NCI-H2227 (cell line): Measurements from ENCODE around the gene AKAP13.
A peak's percentile ranks its signal among the peaks of the same experiment; 100 is the strongest.
"Not testable (repeated sequence)": the region's sequence is repeated elsewhere in the genome, so short reads cannot be mapped to it uniquely, and the experiment has no call there.

Source experiments
- DNase-seq: peaks from one replicate; lab custom pipeline; 2025; ENCODE audit not compliant: unreplicated experiment; lab: John Stamatoyannopoulos, UW

Gene AKAP13

DNA sequence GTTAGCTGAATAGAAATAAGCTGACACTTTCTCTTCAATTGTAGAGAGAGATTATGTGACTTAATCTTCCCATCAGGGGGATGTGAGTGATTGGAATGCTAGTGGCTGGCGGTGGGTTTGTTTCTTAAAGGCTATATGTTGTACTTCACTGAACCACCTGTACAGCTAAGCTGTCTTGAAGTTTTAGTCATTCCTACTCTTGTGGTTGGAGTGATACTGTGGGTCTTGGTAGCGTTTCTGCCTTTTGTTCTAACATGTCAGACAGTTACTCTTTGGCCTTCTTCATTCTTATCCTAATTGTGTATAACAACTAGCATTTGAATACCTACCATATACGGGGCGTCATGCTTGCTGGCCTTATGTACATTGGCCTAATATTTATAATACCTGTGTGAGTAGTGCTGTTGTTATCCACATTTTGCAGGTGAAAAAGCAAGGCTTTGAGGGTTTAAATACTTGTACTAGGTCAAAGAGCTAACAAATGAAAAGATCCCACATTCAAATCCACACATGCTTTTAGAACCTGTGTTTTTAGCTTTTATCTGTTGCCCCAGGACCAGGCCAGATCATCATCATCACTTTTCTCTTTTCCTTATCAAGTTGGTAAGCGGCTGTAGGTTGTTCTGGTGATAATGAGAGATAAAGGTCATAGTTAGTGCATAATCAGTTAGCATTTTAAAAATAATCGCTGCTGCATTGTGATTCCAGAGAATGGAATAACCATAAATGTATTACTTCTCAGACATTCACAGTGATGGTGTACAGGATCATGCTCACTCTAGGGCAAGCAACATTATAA, 50.2 kb downstream of the AKAP13 start:
- DNase-seq, result no peak

DNA sequence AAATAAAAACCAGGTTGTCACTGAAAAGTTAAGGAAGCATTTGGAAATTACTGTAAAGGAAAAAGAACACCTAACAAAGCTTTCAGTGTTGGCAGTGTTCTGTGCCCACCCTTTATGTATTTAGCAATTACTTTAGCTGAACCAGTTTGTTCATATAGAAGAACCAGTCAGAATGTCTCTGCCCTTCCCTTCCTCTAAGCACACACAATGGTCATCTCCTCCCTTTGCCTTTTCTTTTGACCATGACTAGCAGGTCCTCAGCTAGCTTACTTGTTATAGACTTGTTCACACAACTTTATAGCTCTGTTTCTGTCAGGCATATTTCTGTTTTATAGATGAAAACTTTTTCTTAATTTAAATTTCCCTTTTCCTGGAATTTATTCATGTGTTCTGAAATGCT, 59.6 kb downstream of the AKAP13 start:
- no peak for DNase-seq

DNA sequence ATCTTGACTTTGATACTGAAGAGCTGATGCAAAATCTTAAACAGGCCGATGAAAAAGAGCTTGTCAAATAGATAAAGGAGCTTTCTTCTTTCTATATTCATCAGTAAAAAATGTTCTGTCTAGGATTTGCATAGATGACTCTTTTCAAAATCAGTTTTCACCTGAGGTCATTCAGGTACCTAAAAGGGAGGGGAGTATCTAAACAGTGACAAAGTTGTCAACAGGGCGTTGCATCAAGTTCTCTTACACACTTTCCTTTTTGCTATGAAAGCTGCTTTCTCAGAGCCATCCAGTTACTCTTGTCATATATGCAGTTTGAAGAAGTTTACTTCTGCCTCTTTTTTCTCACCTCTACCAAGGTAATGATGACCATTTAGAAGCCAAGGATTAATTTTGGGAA, 60.0 kb downstream of the AKAP13 start:
- DNase-seq, result no peak

DNA sequence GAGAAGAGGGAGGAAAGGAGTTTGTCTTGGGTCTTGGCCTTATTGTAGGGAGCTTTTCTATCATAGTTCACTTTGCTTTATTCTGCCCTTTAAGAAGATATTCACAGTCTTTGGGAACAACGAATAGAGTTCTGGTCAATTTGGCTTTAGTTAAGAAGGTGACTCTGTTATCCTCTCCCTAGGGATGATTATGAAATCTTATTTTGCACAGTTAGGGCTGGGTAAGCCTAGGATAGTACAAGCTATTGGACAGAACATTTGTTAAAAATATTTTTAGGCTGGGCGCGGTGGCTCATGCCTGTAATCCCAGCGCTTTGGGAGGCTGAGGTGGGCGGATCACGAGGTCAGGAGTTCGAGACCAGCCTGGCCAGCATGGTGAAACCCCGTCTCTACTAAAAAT, 61.5 kb downstream of the AKAP13 start:
- not testable (repeated sequence) for DNase-seq

DNA sequence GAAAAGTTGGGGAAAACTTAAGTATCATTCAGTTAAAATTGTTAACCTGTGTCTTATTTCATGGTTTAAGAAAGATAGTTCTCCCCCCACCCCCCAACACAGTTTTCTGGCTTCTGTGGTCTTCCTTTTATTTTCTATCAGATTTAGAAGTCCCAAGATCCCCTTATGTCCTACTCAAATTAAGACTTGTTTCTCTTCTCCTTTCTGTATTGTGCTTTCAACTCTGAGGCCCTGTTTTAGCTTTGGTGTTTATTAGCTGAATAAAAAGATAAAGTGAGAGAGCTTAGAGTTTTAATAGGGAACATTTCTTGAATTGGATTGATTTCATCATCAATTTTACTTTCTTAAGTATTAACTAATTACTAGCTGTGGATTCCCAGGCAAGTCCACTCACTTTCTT, 62.6 kb downstream of the AKAP13 start:
- DNase-seq, result no peak

DNA sequence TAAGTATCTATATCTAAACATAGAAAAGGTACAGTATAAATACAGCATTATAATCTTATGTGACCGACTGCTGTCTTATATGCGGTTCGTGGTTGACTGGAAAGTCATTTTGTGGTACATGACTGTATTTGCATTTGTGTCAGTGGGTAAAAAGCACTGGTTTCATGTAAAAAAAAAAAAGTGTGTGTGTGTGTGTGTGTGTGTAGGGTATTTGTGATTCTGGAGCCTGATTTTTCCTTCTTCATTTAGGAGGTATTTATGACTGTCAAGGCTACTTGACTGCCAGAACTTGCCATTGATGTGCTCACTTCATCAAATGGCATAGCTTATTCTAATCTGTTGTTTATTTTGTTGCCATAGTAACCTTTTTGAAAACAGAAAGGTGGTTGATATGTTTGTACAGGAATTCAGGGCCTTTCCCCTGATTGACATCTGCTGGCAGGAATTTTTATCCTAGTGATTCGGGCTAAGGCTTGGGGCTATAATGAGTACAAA, 63.2 kb downstream of the AKAP13 start:
- DNase-seq, result peak; percentile 67

DNA sequence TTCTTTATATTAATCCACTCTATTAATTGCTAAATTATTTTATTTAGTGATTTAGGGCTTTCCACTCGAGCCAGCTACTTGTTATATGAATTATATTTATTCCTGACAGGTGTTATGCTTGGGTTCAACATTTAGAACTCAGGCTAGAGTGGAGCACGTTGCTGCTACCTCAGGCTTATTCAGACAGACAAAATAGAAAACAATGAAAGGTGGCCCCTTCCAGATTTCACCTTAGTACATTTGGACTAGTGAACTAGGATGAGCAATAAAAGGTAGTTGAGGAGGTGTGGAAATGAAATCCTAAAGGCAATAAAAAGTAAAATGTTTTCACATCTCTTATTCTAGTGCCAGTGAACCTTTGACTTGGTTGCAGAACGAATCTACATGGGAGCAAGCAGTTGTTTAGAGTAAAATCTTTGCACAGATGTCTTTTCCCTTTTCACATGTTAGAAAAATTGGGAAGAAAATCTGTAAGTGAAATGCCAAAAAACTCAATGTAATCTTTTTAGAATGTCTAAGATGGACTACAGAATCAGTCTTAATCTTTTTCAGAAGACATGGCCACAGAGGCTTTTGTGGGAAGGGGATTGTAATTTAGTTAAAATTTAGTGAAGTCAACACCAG, 63.8 kb downstream of the AKAP13 start:
- DNase-seq, result no peak

DNA sequence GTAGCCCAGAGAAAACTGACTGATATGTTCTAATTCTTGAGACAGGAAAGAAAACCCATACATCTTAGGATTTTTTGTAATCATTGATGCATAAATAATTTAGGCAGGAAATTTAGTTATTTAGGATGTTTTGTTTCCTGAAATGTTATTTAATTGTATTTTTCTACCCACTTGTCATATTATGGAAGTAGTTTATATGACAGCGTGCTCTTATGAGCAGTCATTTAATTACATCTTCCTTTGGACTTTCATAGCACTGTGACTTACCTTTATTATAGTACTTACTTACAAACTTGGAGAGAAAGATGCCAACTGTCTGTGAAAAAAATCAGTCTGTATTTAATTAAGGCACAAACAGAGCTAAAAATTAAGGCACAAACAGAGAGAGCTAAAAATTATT, 65.0 kb downstream of the AKAP13 start:
- no peak for DNase-seq

DNA sequence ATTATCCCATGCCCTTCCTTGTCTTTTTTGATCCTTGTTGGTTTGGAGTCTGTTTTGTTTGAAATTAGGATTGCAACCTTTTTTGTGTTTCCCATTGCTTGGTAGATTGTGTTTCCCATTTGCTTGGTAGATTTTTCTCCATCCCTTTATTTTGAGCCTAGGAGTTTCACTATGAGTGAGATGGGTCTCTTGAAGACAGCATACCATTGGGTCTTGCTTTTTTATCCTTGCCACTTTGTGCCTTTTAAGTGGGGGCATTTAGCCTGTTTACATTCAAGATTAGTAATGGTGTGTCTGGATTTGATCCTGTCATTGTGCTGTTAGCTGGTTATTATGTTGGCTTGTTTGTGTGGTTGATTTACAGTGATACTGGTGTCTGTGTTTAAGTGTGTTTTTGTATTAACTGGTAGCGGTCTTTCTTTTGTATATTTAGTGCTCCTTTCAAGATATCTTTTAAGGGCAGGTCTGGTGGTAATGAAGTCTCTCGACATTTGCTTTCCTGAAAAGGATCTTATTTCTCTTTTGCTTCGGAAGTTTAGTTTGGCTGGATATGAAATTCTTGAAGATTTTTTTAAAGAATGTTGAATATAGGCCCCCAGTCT, 70.8 kb downstream of the AKAP13 start:
- no peak for DNase-seq

DNA sequence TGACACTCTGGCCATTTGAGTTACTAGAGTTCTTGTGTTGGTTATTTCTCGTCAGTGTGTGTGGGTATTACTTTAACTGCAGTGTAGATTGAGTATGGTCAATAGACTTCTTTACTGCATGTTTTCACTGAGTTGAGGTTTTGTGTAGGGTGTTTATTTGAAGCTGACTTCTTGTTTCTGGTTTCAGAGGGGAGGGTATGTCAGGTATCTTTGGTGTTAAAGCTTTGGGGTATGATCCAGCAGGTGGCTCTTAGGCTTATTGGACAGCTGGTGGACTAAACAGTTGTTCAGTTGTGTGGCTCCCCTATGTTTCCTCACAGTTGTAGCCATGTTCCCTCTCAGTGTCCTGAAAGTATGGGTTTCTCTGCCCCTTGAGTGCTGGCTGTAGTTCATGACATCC, 72.0 kb downstream of the AKAP13 start:
- no peak for DNase-seq

DNA sequence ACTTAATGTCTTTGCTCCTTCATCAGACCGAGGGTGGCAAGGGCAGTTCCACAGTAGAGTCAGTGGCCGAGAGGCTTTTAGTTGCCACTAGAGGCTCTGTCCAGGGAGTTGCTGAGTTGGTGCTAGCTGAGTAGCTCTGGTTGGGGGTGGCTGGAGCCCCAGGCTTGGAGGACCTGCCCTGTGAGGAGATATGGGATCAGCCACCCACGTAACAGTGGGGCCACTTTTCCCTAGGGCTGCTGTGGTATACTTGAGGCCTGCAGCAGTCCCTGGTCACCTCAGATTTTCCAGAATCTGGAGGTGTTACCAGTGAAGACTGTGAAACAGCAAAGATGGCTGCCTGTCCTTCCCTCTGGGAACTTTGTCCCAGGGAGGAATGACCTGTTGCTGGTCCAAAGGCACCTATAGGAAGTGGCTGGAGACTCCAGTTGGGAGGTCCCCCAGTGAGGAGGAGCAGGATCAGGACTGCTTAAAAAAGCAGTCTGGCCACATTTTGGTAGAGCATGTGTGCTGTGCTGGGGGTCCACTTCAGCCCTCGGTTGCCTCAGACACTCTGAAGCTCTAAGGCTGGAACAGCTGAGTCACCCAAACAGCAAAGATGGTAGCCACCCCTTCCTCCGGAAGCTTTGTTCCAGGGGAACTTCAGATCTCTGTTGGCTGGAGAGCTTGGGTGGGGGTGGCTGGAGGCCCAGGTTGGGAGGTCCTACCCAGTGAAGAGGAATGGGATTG, 72.9 kb downstream of the AKAP13 start:
- no peak for DNase-seq

DNA sequence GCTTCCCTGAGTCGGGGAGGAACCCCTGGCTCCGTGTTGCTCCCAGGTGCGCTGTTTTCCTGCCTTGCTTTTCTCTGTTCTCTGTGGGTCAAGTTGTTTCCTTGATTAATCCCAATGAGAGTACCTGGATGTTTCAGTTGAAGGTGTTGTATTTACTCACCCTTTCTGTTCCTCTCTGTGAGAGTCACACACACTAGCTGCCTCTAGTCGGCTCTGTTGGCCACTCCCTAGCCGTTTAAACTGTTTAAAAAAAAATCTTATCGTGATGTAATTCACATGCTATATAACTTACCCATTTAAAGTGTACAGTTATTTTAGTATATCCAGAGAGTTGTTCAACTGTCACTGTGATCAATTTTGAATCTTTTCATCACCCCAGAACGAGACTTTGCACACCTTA, 74.0 kb downstream of the AKAP13 start:
- no peak for DNase-seq

DNA sequence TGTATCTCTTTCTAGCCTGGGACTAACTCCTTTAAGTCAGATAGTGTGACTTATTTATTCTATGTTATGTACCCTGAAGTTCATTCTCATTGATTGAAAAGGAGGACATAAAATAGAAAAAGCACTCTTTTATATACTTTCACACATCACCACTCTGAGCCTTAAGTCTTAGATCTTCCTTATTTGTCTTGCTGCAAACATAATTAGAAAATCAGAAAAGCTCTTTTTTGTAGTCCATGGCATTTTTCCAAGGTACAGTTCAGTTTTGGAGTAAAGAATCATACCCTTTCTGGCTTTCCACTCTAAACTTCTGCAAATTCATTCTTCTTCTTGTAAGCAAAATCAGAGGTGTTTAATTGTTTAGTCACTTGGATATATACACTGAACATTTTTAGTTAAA, 75.5 kb downstream of the AKAP13 start:
- DNase-seq, result no peak

DNA sequence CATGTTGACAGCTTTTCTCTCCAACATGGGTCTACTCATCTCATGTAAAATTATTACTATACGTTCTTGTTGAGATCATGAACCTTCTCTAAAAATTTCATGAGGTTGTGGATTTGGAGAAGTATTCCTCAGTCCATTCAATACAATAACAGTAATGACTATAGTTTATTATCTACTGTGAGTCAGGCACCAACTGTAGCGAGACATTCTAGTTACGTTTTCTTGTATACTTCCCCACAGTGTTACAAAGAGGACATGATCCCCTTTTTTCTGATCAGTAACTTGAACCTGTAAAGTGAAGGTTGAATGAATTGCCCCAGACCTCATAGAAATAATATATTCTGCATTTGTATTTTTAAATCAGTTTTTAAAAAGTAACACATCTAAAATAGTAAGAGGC, 76.4 kb downstream of the AKAP13 start:
- DNase-seq, result no peak

DNA sequence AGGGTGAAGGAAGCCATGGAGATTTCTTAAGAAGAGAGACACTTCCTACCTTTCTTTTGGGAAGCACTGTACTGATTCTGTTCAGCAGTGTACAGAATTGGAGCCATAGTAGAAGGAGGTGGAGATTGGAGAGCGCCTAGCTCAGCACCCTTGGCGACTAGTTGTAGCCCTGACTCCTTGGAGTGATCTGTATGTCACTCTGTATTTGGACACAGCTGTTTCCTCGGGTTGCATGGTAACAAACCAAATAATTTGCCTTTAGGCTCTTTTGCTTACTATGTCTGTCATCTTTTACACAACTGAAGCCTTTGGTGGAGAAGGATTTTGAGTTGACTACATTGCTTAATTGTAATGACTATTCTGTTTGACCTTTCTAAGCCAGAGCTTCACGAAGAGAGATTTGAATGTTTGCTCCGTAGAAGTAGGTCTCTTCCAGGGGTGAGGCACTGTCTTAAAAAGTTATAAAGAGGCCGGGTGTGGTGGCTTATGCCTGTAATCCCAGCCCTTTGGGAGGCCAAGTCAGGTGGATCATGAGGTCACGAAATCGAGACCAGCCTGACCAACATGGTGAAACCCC, 77.1 kb downstream of the AKAP13 start:
- DNase-seq, result no peak

DNA sequence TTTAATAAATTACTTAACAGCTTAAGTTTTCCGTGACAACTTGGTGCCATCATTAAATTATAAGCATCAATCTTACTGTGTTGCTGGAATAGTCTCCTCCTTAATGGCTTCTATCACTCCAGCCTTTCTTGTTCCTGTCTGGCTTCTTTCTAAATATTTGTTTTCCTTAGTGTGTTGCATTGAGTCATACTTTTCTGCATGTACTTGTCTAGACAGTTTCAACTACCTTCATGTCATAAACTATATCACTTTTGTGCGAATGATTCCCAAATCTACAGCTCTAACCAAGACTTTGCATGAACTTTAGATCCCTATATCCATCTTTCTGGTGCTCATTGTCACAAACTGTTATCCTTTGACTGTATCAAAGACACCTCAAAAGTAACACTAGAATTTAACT, 78.4 kb downstream of the AKAP13 start:
- DNase-seq, result no peak

DNA sequence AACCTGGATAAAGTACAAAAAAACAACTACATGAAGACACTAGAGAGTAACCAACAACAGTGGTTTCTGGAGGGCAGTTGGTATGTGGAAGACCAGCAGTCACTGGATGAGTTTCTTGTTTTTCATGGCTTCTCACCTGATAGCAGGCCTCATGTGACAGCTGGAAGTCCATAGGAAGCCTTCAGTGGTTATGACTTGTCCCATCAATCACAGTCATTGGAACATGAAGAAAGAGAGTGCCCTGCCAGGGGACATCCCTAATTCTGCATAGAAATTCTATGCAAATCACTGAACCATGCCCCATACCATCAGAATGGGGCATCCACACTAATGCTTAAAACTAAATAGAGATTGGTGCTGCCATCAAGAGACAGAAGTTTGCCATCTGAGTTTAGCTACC, 81.6 kb downstream of the AKAP13 start:
- DNase-seq, result no peak

DNA sequence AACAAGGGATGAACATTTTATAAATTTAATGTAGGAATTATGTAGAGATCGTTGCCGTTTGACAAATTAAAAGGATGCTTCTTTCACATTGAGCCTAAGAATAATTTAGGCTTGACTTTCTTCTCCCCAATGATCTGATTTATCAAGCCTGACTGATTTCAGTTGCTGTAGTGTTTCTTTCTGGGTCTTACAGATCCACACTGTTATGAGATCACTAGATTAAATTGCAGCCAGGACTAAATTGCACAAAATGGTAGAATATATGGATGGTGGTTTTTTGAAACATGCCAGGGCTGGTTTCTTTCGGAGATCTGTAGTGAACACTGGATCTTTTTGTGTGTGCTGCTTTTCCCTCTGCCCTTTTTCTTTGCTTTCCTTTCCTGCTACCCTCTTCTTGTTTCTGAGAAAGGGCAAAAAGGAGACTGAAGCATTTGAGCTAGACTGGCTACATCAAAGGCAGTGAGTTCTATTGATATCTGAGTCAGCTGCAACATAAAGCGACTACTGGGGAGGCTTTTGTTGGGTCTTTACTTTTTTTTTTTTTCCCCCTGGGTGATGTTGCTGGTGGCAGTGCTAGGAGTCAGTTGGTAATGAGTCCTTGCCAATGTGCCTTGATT, 83.0 kb downstream of the AKAP13 start:
- no peak for DNase-seq

DNA sequence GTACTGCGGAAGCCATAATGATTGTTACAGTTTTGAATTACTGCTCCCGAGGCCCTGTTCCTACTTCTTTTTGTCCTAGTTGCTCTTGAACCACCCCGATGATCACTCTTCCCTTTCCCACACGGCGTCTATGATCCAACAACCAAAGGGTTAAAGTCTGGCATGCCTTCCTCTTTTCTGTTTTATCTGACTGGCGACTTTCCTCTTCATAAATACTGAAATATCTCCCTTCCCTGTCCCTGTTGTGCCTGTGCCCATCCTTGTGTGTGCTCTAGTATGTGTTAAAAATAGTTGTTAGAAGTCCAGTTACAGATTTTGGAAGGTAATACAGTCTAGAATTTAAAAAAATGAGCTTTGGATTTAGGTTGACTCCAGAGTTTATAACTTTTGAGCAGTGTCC, 83.6 kb downstream of the AKAP13 start:
- DNase-seq, result no peak

DNA sequence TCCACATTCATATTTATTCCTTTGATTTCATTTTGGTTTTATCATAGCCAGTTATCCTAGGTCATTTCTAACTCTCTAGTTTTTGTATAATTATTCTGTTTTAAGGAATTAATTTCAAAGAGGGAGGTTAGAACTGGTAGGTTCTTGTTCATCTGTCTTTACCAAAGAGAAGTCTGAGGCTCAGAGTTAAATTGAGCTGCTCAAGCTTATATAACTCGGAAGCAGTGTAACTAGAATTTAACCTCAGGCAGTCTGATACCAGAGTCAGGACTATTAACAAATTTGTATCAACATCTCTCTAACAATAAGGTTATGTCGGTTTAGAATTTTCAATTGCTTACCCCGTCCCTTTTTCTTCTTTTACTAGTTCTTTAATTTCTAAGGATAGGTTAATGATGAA, 84.1 kb downstream of the AKAP13 start:
- DNase-seq, result no peak
